HL-60 (cell line): ENCODE results near the gene MTTP.

Experiments used
- DNase-seq, 2 experiments: peaks; one replicate each; pipeline ENCODE4 v3.0.0-alpha.2; 2010 to 2020; ENCODE audit warnings: low read depth in 1 of 2, low spot score in 1 of 2
- H3K27ac ChIP-seq: fragments of 250-450 bp; sonication (Bioruptor Pico); replicated peaks from 2 replicates; pipeline ENCODE4 v1.5.1; 2020; ENCODE audit warnings: mild to moderate bottlenecking, moderate library complexity
- H3K27me3 ChIP-seq: fragments of 250-450 bp; sonication (Bioruptor Pico); 2 replicates; pipeline ENCODE4 v1.5.1; 2021; ENCODE audit warnings: mild to moderate bottlenecking, moderate library complexity; ENCODE audit not compliant: insufficient read depth, poor library complexity, severe bottlenecking
- H3K4me3 ChIP-seq: replicated peaks from 2 replicates; pipeline ENCODE4 v1.5.1; 2011; ENCODE audit warnings: mild to moderate bottlenecking, control low read depth, low read length; ENCODE audit not compliant: insufficient read depth
- GABPA ChIP-seq: IDR thresholded peaks from 2 replicates; pipeline ENCODE4 v1.6.1; 2012; ENCODE audit warnings: low read depth
- POLR2AphosphoS5 ChIP-seq: IDR thresholded peaks from 2 replicates; pipeline ENCODE4 v1.6.1; 2012; ENCODE audit warnings: low read depth
- SPI1 ChIP-seq: IDR thresholded peaks from 2 replicates; pipeline ENCODE4 v1.6.1; 2012; ENCODE audit warnings: low read depth, mild to moderate bottlenecking, borderline replicate concordance
- TF ChIP-seq, protein P1 (sequence below): IDR thresholded peaks from one replicate; pipeline ENCODE4 v1.5.1; 2011; ENCODE audit warnings: low read length, control low read depth, inconsistent platforms; ENCODE audit not compliant: insufficient read depth
- TF ChIP-seq, protein P2 (sequence below): IDR thresholded peaks from 2 replicates; pipeline ENCODE4 v1.6.1; 2012; ENCODE audit warnings: low read depth; ENCODE audit not compliant: insufficient replicate concordance

MTTP gene

DNA sequence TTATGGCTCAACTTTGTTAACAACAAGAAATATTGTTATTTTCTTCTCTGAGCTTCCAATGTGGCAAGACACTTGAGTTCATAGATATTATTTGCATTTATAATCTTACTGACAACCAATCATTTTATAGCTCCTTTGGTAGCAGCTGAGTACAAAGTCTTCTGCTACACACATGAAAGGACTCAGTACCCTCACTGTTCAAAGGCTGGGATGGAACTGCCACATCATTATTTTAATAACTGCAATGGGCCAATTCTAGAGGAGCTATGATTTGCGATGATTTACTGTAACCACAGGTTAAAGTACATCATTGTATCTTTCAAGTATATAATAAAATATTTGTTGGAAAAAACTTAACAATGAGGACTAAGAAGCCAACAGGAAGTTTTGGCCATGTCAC lies 10.9 kb downstream of the MTTP start:
- Histone ChIP-seq H3K27ac (no peak overlapping the region), H3K4me3 (no peak overlapping the region), H3K27me3 (peaks cover 2% of the 10 kb centered on the region)
- TF ChIP-seq GABPA, result no peak
- TF ChIP-seq SPI1, result no peak
- TF ChIP-seq, protein P1, sequence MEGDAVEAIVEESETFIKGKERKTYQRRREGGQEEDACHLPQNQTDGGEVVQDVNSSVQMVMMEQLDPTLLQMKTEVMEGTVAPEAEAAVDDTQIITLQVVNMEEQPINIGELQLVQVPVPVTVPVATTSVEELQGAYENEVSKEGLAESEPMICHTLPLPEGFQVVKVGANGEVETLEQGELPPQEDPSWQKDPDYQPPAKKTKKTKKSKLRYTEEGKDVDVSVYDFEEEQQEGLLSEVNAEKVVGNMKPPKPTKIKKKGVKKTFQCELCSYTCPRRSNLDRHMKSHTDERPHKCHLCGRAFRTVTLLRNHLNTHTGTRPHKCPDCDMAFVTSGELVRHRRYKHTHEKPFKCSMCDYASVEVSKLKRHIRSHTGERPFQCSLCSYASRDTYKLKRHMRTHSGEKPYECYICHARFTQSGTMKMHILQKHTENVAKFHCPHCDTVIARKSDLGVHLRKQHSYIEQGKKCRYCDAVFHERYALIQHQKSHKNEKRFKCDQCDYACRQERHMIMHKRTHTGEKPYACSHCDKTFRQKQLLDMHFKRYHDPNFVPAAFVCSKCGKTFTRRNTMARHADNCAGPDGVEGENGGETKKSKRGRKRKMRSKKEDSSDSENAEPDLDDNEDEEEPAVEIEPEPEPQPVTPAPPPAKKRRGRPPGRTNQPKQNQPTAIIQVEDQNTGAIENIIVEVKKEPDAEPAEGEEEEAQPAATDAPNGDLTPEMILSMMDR, result no peak
- no peak for TF ChIP-seq POLR2AphosphoS5
- TF ChIP-seq, protein P2, sequence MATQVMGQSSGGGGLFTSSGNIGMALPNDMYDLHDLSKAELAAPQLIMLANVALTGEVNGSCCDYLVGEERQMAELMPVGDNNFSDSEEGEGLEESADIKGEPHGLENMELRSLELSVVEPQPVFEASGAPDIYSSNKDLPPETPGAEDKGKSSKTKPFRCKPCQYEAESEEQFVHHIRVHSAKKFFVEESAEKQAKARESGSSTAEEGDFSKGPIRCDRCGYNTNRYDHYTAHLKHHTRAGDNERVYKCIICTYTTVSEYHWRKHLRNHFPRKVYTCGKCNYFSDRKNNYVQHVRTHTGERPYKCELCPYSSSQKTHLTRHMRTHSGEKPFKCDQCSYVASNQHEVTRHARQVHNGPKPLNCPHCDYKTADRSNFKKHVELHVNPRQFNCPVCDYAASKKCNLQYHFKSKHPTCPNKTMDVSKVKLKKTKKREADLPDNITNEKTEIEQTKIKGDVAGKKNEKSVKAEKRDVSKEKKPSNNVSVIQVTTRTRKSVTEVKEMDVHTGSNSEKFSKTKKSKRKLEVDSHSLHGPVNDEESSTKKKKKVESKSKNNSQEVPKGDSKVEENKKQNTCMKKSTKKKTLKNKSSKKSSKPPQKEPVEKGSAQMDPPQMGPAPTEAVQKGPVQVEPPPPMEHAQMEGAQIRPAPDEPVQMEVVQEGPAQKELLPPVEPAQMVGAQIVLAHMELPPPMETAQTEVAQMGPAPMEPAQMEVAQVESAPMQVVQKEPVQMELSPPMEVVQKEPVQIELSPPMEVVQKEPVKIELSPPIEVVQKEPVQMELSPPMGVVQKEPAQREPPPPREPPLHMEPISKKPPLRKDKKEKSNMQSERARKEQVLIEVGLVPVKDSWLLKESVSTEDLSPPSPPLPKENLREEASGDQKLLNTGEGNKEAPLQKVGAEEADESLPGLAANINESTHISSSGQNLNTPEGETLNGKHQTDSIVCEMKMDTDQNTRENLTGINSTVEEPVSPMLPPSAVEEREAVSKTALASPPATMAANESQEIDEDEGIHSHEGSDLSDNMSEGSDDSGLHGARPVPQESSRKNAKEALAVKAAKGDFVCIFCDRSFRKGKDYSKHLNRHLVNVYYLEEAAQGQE, result no peak
- DNase-seq, result no peak

DNA sequence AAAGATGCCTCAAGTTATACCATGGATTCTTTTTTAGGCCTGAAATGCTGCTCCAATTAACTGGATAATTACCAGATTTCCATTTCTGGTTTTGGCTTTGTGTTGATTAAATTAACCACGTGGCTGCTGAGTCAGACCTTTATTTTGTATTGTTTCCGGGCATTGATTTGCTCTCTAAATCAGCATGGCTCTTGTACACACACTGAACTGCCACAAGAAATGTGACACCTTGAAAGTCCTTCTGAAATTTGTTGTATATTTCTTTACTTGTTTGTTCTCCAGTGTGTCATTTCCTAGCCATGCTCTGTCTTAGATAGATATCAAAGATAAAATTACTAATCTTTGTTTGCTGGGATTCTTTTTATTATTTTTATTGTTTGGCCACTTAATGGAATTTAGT lies 11.7 kb downstream of the MTTP start:
- H3K27me3 ChIP-seq, result peaks cover 2% of the 10 kb centered on the region
- no peak for DNase-seq
- TF ChIP-seq SPI1, result no peak
- TF ChIP-seq POLR2AphosphoS5, result no peak
- TF ChIP-seq, protein P2, result no peak
- TF ChIP-seq GABPA, result no peak
- TF ChIP-seq, protein P1, result no peak
- no peak overlapping the region for H3K27ac ChIP-seq
- no peak overlapping the region for H3K4me3 ChIP-seq

DNA sequence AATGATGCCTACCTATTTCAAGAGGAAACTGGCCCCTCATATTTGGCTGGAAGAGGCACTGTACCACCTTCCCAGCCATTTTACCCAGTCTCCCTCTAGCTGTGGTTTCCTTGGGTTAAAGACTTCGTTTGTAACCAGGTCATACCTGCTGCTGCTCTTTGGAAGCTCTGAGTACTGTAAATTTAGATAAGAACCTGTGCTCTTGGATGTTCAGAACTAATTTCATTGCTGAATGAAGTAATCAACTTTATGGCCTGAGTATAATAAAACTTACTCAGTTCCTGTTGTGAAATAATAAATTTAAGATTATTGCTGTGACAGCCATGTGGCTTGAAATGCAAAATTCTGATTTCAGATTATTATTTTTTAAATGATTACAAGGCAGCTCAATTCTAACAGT lies 12.2 kb downstream of the MTTP start:
- Histone ChIP-seq H3K4me3 (no peak overlapping the region), H3K27me3 (peaks cover 2% of the 10 kb centered on the region), H3K27ac (no peak overlapping the region)
- DNase-seq, result no peak
- TF ChIP-seq SPI1 (no peak), GABPA (no peak), POLR2AphosphoS5 (no peak)
- TF ChIP-seq, protein P2, result no peak
- TF ChIP-seq, protein P1, result no peak
